Neural cell (in vitro differentiated cells): ENCODE measurements around the gene ZFP69B. TPM values are rescaled to one million over a fixed set of nuclear protein-coding genes. Genes with fewer than 3 reads are reported as not detected.

ENCODE experiments used
- H2AFZ ChIP-seq: fragments of 200-600, 300-800 bp; sonication (generic), shearing (Covaris generic); 2 replicates; pipeline ENCODE4 v1.6.0; 2014; ENCODE audit warnings: low read depth, mild to moderate bottlenecking, antibody characterized with exemption, low read length, moderate library complexity
- H3F3A ChIP-seq: fragments of 200-600 bp; shearing (Covaris generic); 2 replicates; pipeline ENCODE4 v1.6.1; 2016; ENCODE audit warnings: mild to moderate bottlenecking, moderate library complexity, mixed read lengths, antibody characterized with exemption, low read length; ENCODE audit not compliant: insufficient read depth, poor library complexity, severe bottlenecking
- H3K27ac ChIP-seq: fragments of 200-600, 300-800 bp; sonication (generic), shearing (Covaris generic); 2 replicates; pipeline ENCODE4 v1.5.1; 2014; ENCODE audit warnings: mild to moderate bottlenecking, low read length, moderate library complexity
- H3K27me3 ChIP-seq: fragments of 300-800, 200-600 bp; sonication (generic), shearing (Covaris generic); 2 replicates; pipeline ENCODE4 v1.6.0; 2014; ENCODE audit warnings: mild to moderate bottlenecking, low read depth, low read length, moderate library complexity; ENCODE audit not compliant: insufficient read depth
- H3K36me3 ChIP-seq: fragments of 300-800, 200-600 bp; sonication (generic), shearing (Covaris generic); 2 replicates; pipeline ENCODE4 v1.5.1; 2014; ENCODE audit warnings: mild to moderate bottlenecking, antibody characterized with exemption, low read length, moderate library complexity; ENCODE audit not compliant: insufficient read depth
- H3K4me2 ChIP-seq: fragments of 300-800, 200-600 bp; sonication (generic), shearing (Covaris generic); 2 replicates; pipeline ENCODE4 v1.6.0; 2014; ENCODE audit warnings: mild to moderate bottlenecking, low read length
- H3K4me3 ChIP-seq: fragments of 300-800, 200-600 bp; sonication (generic), shearing (Covaris generic); 2 replicates; pipeline ENCODE4 v1.5.1; 2014; ENCODE audit warnings: mild to moderate bottlenecking, low read length, moderate library complexity
- H3K79me2 ChIP-seq: fragments of 200-600 bp; shearing (Covaris generic); replicated peaks from 2 replicates; pipeline ENCODE4 v1.6.0; 2014; ENCODE audit warnings: mild to moderate bottlenecking, low read length, moderate library complexity; ENCODE audit not compliant: insufficient read depth
- H3K9ac ChIP-seq: fragments of 300-800, 200-600 bp; sonication (generic), shearing (Covaris generic); 2 replicates; pipeline ENCODE4 v1.6.1; 2016; ENCODE audit warnings: mild to moderate bottlenecking, low read length, mixed read lengths
- H3K9me2 ChIP-seq: fragments of 200-600 bp; shearing (Covaris generic); 2 replicates; pipeline ENCODE4 v1.6.1; 2016; ENCODE audit warnings: mild to moderate bottlenecking, low read length, mixed read lengths; ENCODE audit not compliant: insufficient read depth
- H3K9me3 ChIP-seq: fragments of 200-600, 300-800 bp; sonication (generic), shearing (Covaris generic); 2 replicates; pipeline ENCODE4 v1.6.1; 2016; ENCODE audit warnings: mild to moderate bottlenecking, mixed run types, low read length, moderate library complexity, mixed read lengths
- H4K20me1 ChIP-seq: fragments of 200-600 bp; shearing (Covaris generic); 2 replicates; pipeline ENCODE4 v1.6.1; 2016; ENCODE audit warnings: mild to moderate bottlenecking, mixed run types; ENCODE audit not compliant: insufficient read depth
- CTCF ChIP-seq: fragments of 450-650 bp; IDR thresholded peaks from 2 replicates; pipeline ENCODE4 v1.5.1; 2014; ENCODE audit warnings: antibody characterized with exemption, mild to moderate bottlenecking, moderate library complexity; ENCODE audit not compliant: poor library complexity, severe bottlenecking
- EP300 ChIP-seq: fragments of 450-650 bp; conservative IDR thresholded peaks from 2 replicates; pipeline ENCODE4 v1.6.1; 2014; ENCODE audit warnings: antibody characterized with exemption, mild to moderate bottlenecking, moderate library complexity; ENCODE audit not compliant: poor library complexity, severe bottlenecking
- EZH2 ChIP-seq: fragments of 200-600, 300-800 bp; shearing (Covaris generic), sonication (generic); IDR thresholded peaks from 2 replicates; pipeline ENCODE4 v1.6.1; 2014; ENCODE audit warnings: antibody characterized with exemption, low read length, borderline replicate concordance, mild to moderate bottlenecking; ENCODE audit not compliant: insufficient read depth, poor library complexity, severe bottlenecking
- MXI1 ChIP-seq: fragments of 450-650 bp; conservative IDR thresholded peaks from 2 replicates; pipeline ENCODE4 v1.6.1; 2014; ENCODE audit warnings: antibody characterized with exemption, mild to moderate bottlenecking; ENCODE audit not compliant: poor library complexity, severe bottlenecking
- POLR2AphosphoS5 ChIP-seq: IDR thresholded peaks from 2 replicates; pipeline ENCODE4 v1.6.1; 2012
- RAD21 ChIP-seq: fragments of 450-650 bp; conservative IDR thresholded peaks from 2 replicates; pipeline ENCODE4 v1.6.1; 2014; ENCODE audit warnings: antibody characterized with exemption, mild to moderate bottlenecking, moderate library complexity
- REST ChIP-seq: IDR thresholded peaks from 2 replicates; pipeline ENCODE4 v1.6.1; 2012; ENCODE audit warnings: borderline replicate concordance
- SMC3 ChIP-seq: fragments of 450-650 bp; conservative IDR thresholded peaks from 2 replicates; pipeline ENCODE4 v1.6.1; 2014; ENCODE audit warnings: antibody characterized with exemption, mild to moderate bottlenecking, moderate library complexity; ENCODE audit not compliant: poor library complexity
- TAF1 ChIP-seq: IDR thresholded peaks from 2 replicates; pipeline ENCODE4 v1.6.1; 2012; ENCODE audit warnings: low read depth
- polyA plus RNA-seq: library from polyadenylated mRNA; depleted of rRNA; stranded (reverse); fragments of >200 nt; gene quantifications from 2 replicates; pipeline ENCODE4 v1.2.3, GENCODE V29; 2014

Gene ZFP69B
- polyA plus RNA-seq, 1 donor from 2014 or later: 21.6 TPM

GRCh38 chr1:40435471-40435870 lies 14.8 kb upstream of the ZFP69B start:
- Histone ChIP-seq H3K9ac (no peak overlapping the region), H3K27me3 (no peaks in the 10 kb centered on the region), H4K20me1 (no peaks in the 10 kb centered on the region), H3K9me2 (no peaks in the 10 kb centered on the region), H3K4me2 (no peak overlapping the region), H3K36me3 (no peaks in the 10 kb centered on the region), H3F3A (no peaks in the 10 kb centered on the region), H3K27ac (no peak overlapping the region), H3K79me2 (no peaks in the 10 kb centered on the region), H3K4me3 (no peak overlapping the region), H2AFZ (no peak overlapping the region), H3K9me3 (no peaks in the 10 kb centered on the region)
- TF ChIP-seq MXI1 (no peak), EP300 (no peak), REST (no peak), CTCF (no peak)

- H2AFZ ChIP-seq: no peak overlapping the region
- H3K27me3 ChIP-seq: no peaks in the 10 kb centered on the region
- H3K79me2 ChIP-seq: no peaks in the 10 kb centered on the region
- no peaks in the 10 kb centered on the region for H3F3A ChIP-seq
- no peaks in the 10 kb centered on the region for H3K36me3 ChIP-seq
- TF ChIP-seq CTCF: no peak
- TF ChIP-seq EP300: no peak
- TF ChIP-seq SMC3: no peak
- TF ChIP-seq POLR2AphosphoS5: no peak
- TF ChIP-seq EZH2: no peak
- TF ChIP-seq TAF1: no peak
- no peak for TF ChIP-seq MXI1
- no peak for TF ChIP-seq RAD21
- no peak for TF ChIP-seq REST
- no peaks in the 10 kb centered on the region for H3K9me3 ChIP-seq
- no peaks in the 10 kb centered on the region for H3K9me2 ChIP-seq
- H4K20me1 ChIP-seq: no peaks in the 10 kb centered on the region
- H3K4me3 ChIP-seq: no peak overlapping the region
- no peak overlapping the region for H3K27ac ChIP-seq
- H3K4me2 ChIP-seq: no peak overlapping the region
- H3K9ac ChIP-seq: no peak overlapping the region
Measured at GRCh38 chr1:40435876-40436275, 14.4 kb upstream of the ZFP69B start.
